SK-MEL-5 (cell line): Measurements from ENCODE around the gene MTARC2. TPM values are rescaled to one million over a fixed set of nuclear protein-coding genes. Genes with fewer than 3 reads are reported as not detected.
"Not testable (repeated sequence)": the region's sequence is repeated elsewhere in the genome, so short reads cannot be mapped to it uniquely, and the experiment has no call there.

Experiments used
- DNase-seq: peaks from one replicate; pipeline ENCODE4 v3.0.0-alpha.2; 2016; ENCODE audit warnings: low read depth, low spot score
- in situ Hi-C: cut with HindIII; loops from 2 replicates; pipeline ENCODE4 v1.10.0; 2016; ENCODE audit warnings: low sequenced_read_pairs, high pct_unique_total_duplicates, low pct_unique_long_range_greater_than_20kb
- total RNA-seq: library from RNA; depleted of rRNA; stranded (reverse); fragments of >200 nt; shearing (Covaris generic); gene quantifications from 2 replicates; pipeline ENCODE4 v1.2.3, GENCODE V29; 2014

MTARC2 gene
- total RNA-seq, 1 experiment from 2014 or later: 1.2 TPM

- in situ Hi-C loops: not testable (repeated sequence)
These were observed 26.9 kb upstream of the MTARC2 start for GRCh38 chr1:220721266-220721665.

GRCh38 chr1:220726634-220727033, 21.5 kb upstream of the MTARC2 start:
- in situ Hi-C loops: loop anchor here (25.0 kb wide), 1 partner anchor 139 kb away; no protein-coding TSS in a partner anchor
- DNase-seq: peak; percentile 17

More at GRCh38 chr1:220721266-220721665, 26.9 kb upstream of the MTARC2 start:
- not testable (repeated sequence) for DNase-seq

- in situ Hi-C loops: loop anchor here (25.0 kb wide), 1 partner anchor 140 kb away; no protein-coding TSS in a partner anchor
- DNase-seq: no peak
These were observed 20.6 kb upstream of the MTARC2 start for GRCh38 chr1:220727519-220727918.

- in situ Hi-C loops: loop anchor here (25.0 kb wide), 1 partner anchor 143 kb away; no protein-coding TSS in a partner anchor
- no peak for DNase-seq
These were observed 17.6 kb upstream of the MTARC2 start for GRCh38 chr1:220730486-220730885.

GRCh38 chr1:220732137-220732536, 16.0 kb upstream of the MTARC2 start:
- in situ Hi-C loops: loop anchor here (25.0 kb wide), 1 partner anchor 145 kb away; no protein-coding TSS in a partner anchor
- DNase-seq: no peak

GRCh38 chr1:220732621-220733020, 15.5 kb upstream of the MTARC2 start:
- DNase-seq: no peak
- in situ Hi-C loops: loop anchor here (25.0 kb wide), 1 partner anchor 145 kb away; no protein-coding TSS in a partner anchor

- DNase-seq: peak; percentile 84
- in situ Hi-C loops: loop anchor here (25.0 kb wide), 1 partner anchor 146 kb away; no protein-coding TSS in a partner anchor
These were observed 15.0 kb upstream of the MTARC2 start for GRCh38 chr1:220733086-220733601.

- DNase-seq: no peak
- in situ Hi-C loops: loop anchor here (25.0 kb wide), 1 partner anchor 147 kb away; no protein-coding TSS in a partner anchor
These were observed 13.4 kb upstream of the MTARC2 start for GRCh38 chr1:220734571-220735326.

- in situ Hi-C loops: loop anchor here (25.0 kb wide), 1 partner anchor 149 kb away; no protein-coding TSS in a partner anchor
- DNase-seq: not testable (repeated sequence)
These were observed 11.8 kb upstream of the MTARC2 start for GRCh38 chr1:220736283-220736682.

GRCh38 chr1:220741349-220741748, 6.8 kb upstream of the MTARC2 start:
- in situ Hi-C loops: loop anchor here (25.0 kb wide), 1 partner anchor 154 kb away; no protein-coding TSS in a partner anchor
- DNase-seq: no peak

GRCh38 chr1:220741825-220742224, 6.3 kb upstream of the MTARC2 start:
- in situ Hi-C loops: loop anchor here (25.0 kb wide), 1 partner anchor 155 kb away; no protein-coding TSS in a partner anchor

GRCh38 chr1:220742520-220742919, 5.6 kb upstream of the MTARC2 start:
- in situ Hi-C loops: loop anchor here (25.0 kb wide), 1 partner anchor 155 kb away; no protein-coding TSS in a partner anchor
- no peak for DNase-seq

More at GRCh38 chr1:220741825-220742224, 6.3 kb upstream of the MTARC2 start:
- DNase-seq: no peak

- in situ Hi-C loops: loop anchor here (25.0 kb wide), 1 partner anchor 160 kb away; no protein-coding TSS in a partner anchor
- no peak for DNase-seq
These were observed 1.3 kb upstream of the MTARC2 start for GRCh38 chr1:220746851-220747250.

- in situ Hi-C loops: loop anchor here (25.0 kb wide), 1 partner anchor 160 kb away; no protein-coding TSS in a partner anchor
- no peak for DNase-seq
These were observed 559 bp upstream of the MTARC2 start for GRCh38 chr1:220747437-220748088.

GRCh38 chr1:220748936-220749335, 814 bp downstream of the MTARC2 start:
- DNase-seq: no peak
- in situ Hi-C loops: loop anchor here (25.0 kb wide), 1 partner anchor 162 kb away; no protein-coding TSS in a partner anchor

GRCh38 chr1:220750131-220750515, 2.0 kb downstream of the MTARC2 start:
- in situ Hi-C loops: no loop called here
- no peak for DNase-seq

- no peak for DNase-seq
These were observed 3.0 kb downstream of the MTARC2 start for GRCh38 chr1:220751111-220751510.

More at GRCh38 chr1:220751111-220751510, 3.0 kb downstream of the MTARC2 start:
- in situ Hi-C loops: no loop called here
